ENCODE data around the gene OXT.

The OXT gene

DNA sequence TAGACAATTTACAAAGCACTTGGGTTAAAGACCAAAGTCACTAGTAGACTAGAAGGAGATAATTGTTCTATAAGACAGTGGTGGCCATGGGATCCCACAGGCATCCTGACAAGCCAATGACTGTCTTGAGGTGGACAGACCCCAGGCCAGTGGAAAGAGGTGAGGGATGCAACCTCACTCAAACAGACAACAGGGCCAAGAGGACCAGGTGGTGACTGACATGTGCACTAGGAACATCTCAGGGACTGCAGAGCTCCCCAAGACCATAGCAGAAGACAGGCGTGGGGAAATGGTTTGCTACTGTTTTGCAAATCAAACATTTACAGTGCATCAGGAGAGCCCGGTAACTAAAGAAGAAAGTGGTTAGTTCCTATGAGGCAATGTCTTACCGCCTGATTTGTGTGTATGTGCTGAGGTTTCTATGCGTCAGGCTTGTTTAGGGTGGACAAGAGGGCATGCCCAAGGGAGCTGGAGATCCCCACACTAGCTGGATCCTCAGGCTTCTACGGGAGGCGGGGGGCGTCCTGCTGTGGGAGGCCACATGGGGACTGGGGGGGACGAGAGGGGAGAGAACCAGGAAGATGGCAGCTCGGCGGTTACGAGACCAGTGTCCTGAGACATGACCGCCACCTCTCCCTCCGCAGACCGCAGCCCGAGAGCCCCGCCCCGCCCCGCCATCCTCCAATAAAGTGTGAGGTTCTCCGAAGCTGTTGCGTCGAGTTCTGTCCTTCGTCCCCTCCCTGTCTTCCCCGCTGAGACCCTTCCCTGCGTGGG is 26.2 kb upstream of the OXT start:
- Histone ChIP-seq H3K4me3 (replicated peaks; ENCODE audit: insufficient read depth, low read length) (peak overlapping the region; percentile 79), H3K27ac (replicated peaks) (peak overlapping the region; percentile 95), H3K27me3 (ENCODE audit: insufficient read depth, poor library complexity, severe bottlenecking) (no peaks in the 10 kb centered on the region)
- TF ChIP-seq SPI1 (IDR thresholded peaks at IDR 0.05; ENCODE audit: borderline replicate concordance, low read depth), result no peak
- TF ChIP-seq, protein P1, sequence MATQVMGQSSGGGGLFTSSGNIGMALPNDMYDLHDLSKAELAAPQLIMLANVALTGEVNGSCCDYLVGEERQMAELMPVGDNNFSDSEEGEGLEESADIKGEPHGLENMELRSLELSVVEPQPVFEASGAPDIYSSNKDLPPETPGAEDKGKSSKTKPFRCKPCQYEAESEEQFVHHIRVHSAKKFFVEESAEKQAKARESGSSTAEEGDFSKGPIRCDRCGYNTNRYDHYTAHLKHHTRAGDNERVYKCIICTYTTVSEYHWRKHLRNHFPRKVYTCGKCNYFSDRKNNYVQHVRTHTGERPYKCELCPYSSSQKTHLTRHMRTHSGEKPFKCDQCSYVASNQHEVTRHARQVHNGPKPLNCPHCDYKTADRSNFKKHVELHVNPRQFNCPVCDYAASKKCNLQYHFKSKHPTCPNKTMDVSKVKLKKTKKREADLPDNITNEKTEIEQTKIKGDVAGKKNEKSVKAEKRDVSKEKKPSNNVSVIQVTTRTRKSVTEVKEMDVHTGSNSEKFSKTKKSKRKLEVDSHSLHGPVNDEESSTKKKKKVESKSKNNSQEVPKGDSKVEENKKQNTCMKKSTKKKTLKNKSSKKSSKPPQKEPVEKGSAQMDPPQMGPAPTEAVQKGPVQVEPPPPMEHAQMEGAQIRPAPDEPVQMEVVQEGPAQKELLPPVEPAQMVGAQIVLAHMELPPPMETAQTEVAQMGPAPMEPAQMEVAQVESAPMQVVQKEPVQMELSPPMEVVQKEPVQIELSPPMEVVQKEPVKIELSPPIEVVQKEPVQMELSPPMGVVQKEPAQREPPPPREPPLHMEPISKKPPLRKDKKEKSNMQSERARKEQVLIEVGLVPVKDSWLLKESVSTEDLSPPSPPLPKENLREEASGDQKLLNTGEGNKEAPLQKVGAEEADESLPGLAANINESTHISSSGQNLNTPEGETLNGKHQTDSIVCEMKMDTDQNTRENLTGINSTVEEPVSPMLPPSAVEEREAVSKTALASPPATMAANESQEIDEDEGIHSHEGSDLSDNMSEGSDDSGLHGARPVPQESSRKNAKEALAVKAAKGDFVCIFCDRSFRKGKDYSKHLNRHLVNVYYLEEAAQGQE (IDR thresholded peaks at IDR 0.05; ENCODE audit: insufficient replicate concordance, low read depth), result peak; percentile 17
- DNase-seq (ENCODE audit: low read depth in 1 of 2, low spot score in 1 of 2), result peak in 1 of 2 experiments; percentile 91

DNA sequence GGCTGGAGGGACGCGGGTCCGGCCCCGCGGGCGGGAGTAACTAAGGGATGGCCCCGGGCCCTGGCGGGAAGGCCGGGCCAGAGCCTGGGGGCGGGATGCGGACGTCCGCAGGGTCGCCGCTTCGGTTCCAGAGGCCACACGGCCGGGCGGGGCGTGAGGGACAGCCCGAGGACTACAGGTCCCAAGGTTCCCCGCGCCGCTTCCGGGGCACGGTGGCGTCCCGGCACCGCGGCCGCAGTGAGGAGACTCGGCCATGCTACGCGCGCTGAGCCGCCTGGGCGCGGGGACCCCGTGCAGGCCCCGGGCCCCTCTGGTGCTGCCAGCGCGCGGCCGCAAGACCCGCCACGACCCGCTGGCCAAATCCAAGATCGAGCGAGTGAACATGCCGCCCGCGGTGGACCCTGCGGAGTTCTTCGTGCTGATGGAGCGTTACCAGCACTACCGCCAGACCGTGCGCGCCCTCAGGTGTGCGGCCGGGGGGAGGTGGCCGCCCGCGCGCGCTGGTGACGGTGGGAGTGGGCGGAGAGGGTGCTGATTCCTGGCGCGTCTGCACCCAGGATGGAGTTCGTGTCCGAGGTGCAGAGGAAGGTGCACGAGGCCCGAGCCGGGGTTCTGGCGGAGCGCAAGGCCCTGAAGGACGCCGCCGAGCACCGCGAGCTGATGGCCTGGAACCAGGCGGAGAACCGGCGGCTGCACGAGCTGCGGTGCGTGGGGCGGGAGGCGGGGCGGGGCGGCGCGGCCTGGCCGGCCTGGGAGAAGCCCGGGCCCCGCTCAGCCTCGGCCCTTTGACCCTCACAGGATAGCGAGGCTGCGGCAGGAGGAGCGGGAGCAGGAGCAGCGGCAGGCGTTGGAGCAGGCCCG is 25.4 kb upstream of the OXT start, which contains the start of gene MRPS26:
Gene MRPS26 (plus strand): TSS at position 237 of the 861 bp plus-strand sequence. CDS start 17 bp downstream, at position 254.
- H3K4me3 ChIP-seq (replicated peaks; ENCODE audit: insufficient read depth, low read length), result peak within 1 kb of the TSS; percentile 79
- DNase-seq (ENCODE audit: low read depth in 1 of 2, low spot score in 1 of 2), result peak; percentile 82 to 89
- H3K27ac ChIP-seq (replicated peaks), result peak within 1 kb of the TSS; percentile 95
- H3K27me3 ChIP-seq (ENCODE audit: insufficient read depth, poor library complexity, severe bottlenecking), result no peaks in the 10 kb centered on the region
- TF ChIP-seq, protein P1 (IDR thresholded peaks at IDR 0.05; ENCODE audit: insufficient replicate concordance, low read depth), result peak; percentile 6
- TF ChIP-seq SPI1 (IDR thresholded peaks at IDR 0.05; ENCODE audit: borderline replicate concordance, low read depth) (no peak), GABPA (IDR thresholded peaks at IDR 0.05; ENCODE audit: low read depth) (peak; percentile 74), POLR2AphosphoS5 (IDR thresholded peaks at IDR 0.05; ENCODE audit: low read depth) (peak; percentile 6; the same call in 1 of the 2 replicates)
- TF ChIP-seq, protein P2, sequence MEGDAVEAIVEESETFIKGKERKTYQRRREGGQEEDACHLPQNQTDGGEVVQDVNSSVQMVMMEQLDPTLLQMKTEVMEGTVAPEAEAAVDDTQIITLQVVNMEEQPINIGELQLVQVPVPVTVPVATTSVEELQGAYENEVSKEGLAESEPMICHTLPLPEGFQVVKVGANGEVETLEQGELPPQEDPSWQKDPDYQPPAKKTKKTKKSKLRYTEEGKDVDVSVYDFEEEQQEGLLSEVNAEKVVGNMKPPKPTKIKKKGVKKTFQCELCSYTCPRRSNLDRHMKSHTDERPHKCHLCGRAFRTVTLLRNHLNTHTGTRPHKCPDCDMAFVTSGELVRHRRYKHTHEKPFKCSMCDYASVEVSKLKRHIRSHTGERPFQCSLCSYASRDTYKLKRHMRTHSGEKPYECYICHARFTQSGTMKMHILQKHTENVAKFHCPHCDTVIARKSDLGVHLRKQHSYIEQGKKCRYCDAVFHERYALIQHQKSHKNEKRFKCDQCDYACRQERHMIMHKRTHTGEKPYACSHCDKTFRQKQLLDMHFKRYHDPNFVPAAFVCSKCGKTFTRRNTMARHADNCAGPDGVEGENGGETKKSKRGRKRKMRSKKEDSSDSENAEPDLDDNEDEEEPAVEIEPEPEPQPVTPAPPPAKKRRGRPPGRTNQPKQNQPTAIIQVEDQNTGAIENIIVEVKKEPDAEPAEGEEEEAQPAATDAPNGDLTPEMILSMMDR (IDR thresholded peaks at IDR 0.05; ENCODE audit: insufficient read depth, low read length), result no peak

DNA sequence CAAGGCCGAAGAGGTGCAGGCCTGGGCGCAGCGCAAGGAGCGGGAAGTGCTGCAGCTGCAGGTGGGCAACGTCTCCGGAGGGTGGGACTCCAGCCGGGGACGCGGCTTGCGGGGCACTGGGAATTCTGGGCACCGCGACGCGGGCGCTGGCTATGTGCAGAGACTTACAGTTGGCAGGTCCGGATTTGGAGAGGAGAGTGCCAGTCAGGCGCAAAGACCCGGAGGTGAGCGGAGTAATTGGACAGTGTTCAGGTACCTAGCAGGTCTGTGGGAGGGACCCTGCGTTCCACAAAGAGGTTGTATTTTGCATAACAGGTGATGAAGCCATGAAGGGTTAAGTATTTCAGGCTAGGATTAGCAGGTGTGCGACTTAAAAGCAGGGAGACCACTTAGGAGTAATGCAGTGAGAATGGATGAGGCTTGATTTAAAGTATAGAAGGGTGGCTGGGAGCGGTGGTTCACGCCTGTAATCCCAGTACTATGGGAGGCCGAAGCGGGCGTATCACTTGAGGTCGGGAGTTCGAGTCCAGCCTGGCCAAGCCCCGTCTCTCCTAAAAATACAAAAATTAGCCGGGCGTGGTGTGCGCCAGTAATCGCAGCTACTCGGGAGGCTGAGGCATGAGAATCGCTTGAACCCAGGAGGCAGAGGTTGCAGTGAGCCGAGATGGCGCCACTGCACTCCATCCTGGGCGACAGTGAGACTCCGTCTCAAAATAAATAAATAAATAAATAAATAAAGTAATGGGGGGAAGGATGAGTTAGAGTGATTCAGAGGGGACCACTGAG is 24.6 kb upstream of the OXT start:
- TF ChIP-seq SPI1 (IDR thresholded peaks at IDR 0.05; ENCODE audit: borderline replicate concordance, low read depth) (no peak), POLR2AphosphoS5 (IDR thresholded peaks at IDR 0.05; ENCODE audit: low read depth) (no peak), GABPA (IDR thresholded peaks at IDR 0.05; ENCODE audit: low read depth) (no peak)
- TF ChIP-seq, protein P2 (IDR thresholded peaks at IDR 0.05; ENCODE audit: insufficient read depth, low read length), result no peak
- TF ChIP-seq, protein P1 (IDR thresholded peaks at IDR 0.05; ENCODE audit: insufficient replicate concordance, low read depth), result no peak
- Histone ChIP-seq H3K27ac (replicated peaks) (peak overlapping the region; percentile 95), H3K4me3 (replicated peaks; ENCODE audit: insufficient read depth, low read length) (peak overlapping the region; percentile 79), H3K27me3 (ENCODE audit: insufficient read depth, poor library complexity, severe bottlenecking) (no peaks in the 10 kb centered on the region)
- DNase-seq (ENCODE audit: low read depth in 1 of 2, low spot score in 1 of 2), result peak in 1 of 2 experiments; percentile 24
